Measurements from ENCODE around the gene SPATA6.
"Not testable (repeated sequence)": the region's sequence is repeated elsewhere in the genome, so short reads cannot be mapped to it uniquely, and the experiment has no call there.

DNA sequence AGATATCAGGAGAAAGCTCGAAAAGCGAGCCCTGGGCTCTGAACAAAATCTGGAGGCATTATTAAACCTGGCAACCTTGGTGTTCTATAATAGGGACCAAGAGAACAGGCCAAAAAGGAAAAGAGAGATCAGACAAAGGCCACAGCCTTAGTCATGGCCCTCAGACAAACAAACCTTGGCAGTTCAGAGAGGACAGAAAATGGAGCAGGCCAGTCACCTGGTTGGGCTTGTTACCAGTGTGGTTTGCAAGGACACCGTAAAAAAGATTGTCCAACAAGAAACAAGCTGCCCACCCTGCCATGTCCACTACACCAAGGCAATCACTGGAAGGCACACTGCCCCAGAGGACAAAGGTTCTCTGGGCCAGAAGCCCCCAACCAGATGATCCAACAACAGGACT is 31.2 kb downstream of the SPATA6 start:
- TF ChIP-seq MYNN (tag by site-specific recombination; IDR thresholded peaks at IDR 0.05; ENCODE audit: borderline replicate concordance); ZNF274 (IDR thresholded peaks at IDR 0.05; ENCODE audit: low read length); ZNF274 (tag by site-specific recombination; IDR thresholded peaks at IDR 0.05; ENCODE audit: borderline replicate concordance); KLF16 (tag by site-specific recombination; IDR thresholded peaks at IDR 0.05); WT1 (tag by site-specific recombination; IDR thresholded peaks at IDR 0.05); ZNF23 (tag by site-specific recombination; IDR thresholded peaks at IDR 0.05; ENCODE audit: borderline replicate concordance); ZNF785 (tag by site-specific recombination; IDR thresholded peaks at IDR 0.05); REPIN1 (tag by site-specific recombination; IDR thresholded peaks at IDR 0.05; ENCODE audit: low read depth); ZNF112 (tag by site-specific recombination; IDR thresholded peaks at IDR 0.05); ZNF423 (tag by site-specific recombination; IDR thresholded peaks at IDR 0.05); ZFP69B (tag by site-specific recombination; IDR thresholded peaks at IDR 0.05): not testable (repeated sequence)
- TF ChIP-seq, protein P1, sequence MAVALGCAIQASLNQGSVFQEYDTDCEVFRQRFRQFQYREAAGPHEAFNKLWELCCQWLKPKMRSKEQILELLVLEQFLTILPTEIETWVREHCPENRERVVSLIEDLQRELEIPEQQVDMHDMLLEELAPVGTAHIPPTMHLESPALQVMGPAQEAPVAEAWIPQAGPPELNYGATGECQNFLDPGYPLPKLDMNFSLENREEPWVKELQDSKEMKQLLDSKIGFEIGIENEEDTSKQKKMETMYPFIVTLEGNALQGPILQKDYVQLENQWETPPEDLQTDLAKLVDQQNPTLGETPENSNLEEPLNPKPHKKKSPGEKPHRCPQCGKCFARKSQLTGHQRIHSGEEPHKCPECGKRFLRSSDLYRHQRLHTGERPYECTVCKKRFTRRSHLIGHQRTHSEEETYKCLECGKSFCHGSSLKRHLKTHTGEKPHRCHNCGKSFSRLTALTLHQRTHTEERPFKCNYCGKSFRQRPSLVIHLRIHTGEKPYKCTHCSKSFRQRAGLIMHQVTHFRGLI (tag by site-specific recombination; IDR thresholded peaks at IDR 0.05): not testable (repeated sequence)
- TF ChIP-seq, protein P2, sequence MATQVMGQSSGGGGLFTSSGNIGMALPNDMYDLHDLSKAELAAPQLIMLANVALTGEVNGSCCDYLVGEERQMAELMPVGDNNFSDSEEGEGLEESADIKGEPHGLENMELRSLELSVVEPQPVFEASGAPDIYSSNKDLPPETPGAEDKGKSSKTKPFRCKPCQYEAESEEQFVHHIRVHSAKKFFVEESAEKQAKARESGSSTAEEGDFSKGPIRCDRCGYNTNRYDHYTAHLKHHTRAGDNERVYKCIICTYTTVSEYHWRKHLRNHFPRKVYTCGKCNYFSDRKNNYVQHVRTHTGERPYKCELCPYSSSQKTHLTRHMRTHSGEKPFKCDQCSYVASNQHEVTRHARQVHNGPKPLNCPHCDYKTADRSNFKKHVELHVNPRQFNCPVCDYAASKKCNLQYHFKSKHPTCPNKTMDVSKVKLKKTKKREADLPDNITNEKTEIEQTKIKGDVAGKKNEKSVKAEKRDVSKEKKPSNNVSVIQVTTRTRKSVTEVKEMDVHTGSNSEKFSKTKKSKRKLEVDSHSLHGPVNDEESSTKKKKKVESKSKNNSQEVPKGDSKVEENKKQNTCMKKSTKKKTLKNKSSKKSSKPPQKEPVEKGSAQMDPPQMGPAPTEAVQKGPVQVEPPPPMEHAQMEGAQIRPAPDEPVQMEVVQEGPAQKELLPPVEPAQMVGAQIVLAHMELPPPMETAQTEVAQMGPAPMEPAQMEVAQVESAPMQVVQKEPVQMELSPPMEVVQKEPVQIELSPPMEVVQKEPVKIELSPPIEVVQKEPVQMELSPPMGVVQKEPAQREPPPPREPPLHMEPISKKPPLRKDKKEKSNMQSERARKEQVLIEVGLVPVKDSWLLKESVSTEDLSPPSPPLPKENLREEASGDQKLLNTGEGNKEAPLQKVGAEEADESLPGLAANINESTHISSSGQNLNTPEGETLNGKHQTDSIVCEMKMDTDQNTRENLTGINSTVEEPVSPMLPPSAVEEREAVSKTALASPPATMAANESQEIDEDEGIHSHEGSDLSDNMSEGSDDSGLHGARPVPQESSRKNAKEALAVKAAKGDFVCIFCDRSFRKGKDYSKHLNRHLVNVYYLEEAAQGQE (tag by site-specific recombination; IDR thresholded peaks at IDR 0.05): not testable (repeated sequence)
- TF ChIP-seq, protein P3, sequence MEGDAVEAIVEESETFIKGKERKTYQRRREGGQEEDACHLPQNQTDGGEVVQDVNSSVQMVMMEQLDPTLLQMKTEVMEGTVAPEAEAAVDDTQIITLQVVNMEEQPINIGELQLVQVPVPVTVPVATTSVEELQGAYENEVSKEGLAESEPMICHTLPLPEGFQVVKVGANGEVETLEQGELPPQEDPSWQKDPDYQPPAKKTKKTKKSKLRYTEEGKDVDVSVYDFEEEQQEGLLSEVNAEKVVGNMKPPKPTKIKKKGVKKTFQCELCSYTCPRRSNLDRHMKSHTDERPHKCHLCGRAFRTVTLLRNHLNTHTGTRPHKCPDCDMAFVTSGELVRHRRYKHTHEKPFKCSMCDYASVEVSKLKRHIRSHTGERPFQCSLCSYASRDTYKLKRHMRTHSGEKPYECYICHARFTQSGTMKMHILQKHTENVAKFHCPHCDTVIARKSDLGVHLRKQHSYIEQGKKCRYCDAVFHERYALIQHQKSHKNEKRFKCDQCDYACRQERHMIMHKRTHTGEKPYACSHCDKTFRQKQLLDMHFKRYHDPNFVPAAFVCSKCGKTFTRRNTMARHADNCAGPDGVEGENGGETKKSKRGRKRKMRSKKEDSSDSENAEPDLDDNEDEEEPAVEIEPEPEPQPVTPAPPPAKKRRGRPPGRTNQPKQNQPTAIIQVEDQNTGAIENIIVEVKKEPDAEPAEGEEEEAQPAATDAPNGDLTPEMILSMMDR (tag by site-specific recombination; IDR thresholded peaks at IDR 0.05): not testable (repeated sequence)
